Upper lobe of right lung (tissue), 1 donor: ENCODE data around the gene GDF15. TPM values are rescaled to one million over a fixed set of nuclear protein-coding genes. Genes with fewer than 3 reads are reported as not detected.

Experiments
- ATAC-seq: fragments of 200-7000 bp; cut with Tn5 transposase; one replicate; pipeline ENCODE4 v1.9.1; 2020; ENCODE audit warnings: mild to moderate bottlenecking, moderate library complexity
- DNase-seq: peaks from one replicate; pipeline ENCODE4 v3.0.0-alpha.2; 2020
- H3K27ac ChIP-seq: fragments of 200-600 bp; one replicate; pipeline ENCODE4 v1.8.0; 2022
- H3K27me3 ChIP-seq: fragments of 200-600 bp; one replicate; pipeline ENCODE4 v1.8.0; 2022; ENCODE audit warnings: mild to moderate bottlenecking
- H3K36me3 ChIP-seq: fragments of 200-600 bp; one replicate; pipeline ENCODE4 v1.8.0; 2022
- H3K4me1 ChIP-seq: fragments of 200-600 bp; one replicate; pipeline ENCODE4 v1.8.0; 2022
- H3K4me3 ChIP-seq: fragments of 200-600 bp; one replicate; pipeline ENCODE4 v1.8.0; 2022; ENCODE audit warnings: mild to moderate bottlenecking
- H3K9me3 ChIP-seq: fragments of 200-600 bp; one replicate; pipeline ENCODE4 v1.8.0; 2022
- intact Hi-C: fragments of 100-400 bp; cut with DNase I; formaldehyde crosslinking; loops from one replicate; pipeline ENCODE4 v1.11.0; 2022
- total RNA-seq: library from RNA; stranded (reverse); fragmentation: NEBNext Ultra II Directional; extraction: Animal tissue kit (Norgen Biotek cat#: 25700); gene quantifications from one replicate; pipeline ENCODE4 v1.2.1, GENCODE V29; 2021
- TF ChIP-seq, protein P1 (sequence below): fragments of 200-600 bp; IDR thresholded peaks from one replicate; pipeline ENCODE4 v1.8.0; 2022; ENCODE audit warnings: antibody characterized with exemption
- donor health status: DM: no; HTN: yes; CAD: no; lungs with severe emphysema.

GDF15 gene
- total RNA-seq, 1 donor from 2014 or later, result 105 TPM

DNA sequence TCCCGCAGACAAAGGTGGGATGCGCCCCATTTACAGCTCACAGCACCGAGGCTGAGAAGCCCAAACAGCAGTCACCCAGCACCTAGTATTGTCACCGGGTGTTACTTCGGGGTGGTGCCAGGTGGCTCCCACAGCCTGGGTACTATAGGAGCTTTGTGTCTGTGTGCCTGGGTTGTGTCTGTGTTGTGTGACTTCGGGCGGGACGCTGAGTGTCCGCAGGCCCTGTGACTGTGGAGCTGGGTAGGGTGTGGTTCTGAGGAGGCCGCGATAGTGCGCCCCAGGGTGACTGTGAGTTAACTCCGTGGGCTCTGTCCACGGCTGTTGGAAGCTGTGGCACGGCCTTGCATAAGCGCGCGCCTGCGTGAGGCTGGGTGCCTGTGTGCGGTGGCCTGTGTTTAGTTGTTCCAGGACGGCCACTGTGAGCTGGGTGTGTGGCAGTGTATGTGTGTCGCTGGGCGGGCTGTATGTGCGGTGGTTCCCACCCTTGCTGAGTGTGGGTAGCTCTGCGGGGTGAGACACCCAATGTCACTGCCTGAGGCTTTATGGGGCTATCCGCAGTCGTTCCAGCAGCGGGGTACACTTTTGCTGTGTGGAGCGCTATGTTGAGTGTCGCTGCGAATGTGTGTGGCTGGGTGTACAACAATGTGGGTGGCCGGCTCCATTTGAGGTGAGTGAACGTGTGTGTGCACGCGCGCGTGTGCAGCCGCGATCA lies 32.7 kb downstream of the GDF15 start:
- H3K27ac ChIP-seq, result peak overlapping the region; percentile 92
- H3K4me1 ChIP-seq, result peaks cover 61% of the 10 kb centered on the region
- H3K36me3 ChIP-seq, result no peaks in the 10 kb centered on the region
- DNase-seq (peak; percentile 82), ATAC-seq (peak; percentile 7)
- no peaks in the 10 kb centered on the region for H3K27me3 ChIP-seq
- TF ChIP-seq, protein P1, sequence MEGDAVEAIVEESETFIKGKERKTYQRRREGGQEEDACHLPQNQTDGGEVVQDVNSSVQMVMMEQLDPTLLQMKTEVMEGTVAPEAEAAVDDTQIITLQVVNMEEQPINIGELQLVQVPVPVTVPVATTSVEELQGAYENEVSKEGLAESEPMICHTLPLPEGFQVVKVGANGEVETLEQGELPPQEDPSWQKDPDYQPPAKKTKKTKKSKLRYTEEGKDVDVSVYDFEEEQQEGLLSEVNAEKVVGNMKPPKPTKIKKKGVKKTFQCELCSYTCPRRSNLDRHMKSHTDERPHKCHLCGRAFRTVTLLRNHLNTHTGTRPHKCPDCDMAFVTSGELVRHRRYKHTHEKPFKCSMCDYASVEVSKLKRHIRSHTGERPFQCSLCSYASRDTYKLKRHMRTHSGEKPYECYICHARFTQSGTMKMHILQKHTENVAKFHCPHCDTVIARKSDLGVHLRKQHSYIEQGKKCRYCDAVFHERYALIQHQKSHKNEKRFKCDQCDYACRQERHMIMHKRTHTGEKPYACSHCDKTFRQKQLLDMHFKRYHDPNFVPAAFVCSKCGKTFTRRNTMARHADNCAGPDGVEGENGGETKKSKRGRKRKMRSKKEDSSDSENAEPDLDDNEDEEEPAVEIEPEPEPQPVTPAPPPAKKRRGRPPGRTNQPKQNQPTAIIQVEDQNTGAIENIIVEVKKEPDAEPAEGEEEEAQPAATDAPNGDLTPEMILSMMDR, result no peak
- intact Hi-C loops, result no loop called here
- peak overlapping the region; percentile 72 for H3K4me3 ChIP-seq
- no peaks in the 10 kb centered on the region for H3K9me3 ChIP-seq

DNA sequence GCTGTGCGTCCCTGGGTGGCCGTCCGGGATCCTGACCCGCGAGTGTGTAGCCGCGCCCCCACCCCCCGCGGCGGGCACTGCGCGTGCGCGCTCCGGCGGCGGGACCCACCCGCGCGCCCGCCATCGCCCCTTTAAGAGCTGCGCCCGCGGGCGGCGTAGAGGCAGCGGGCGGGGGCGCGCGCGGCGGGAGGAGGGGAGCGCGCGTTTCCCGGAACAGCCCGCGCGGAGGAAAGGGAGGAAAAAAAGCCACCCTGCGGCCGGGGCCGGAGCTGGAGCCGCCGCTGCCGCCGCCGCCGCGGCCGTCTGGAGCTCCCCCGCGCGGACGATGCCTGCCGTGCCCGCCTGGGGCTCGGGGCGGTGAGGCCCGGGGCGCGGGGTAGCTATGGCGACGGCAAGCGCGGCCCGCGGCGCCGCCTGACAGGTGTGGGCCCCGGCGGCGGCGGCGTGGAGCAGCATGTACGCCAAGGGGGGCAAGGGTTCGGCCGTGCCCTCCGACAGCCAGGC lies 33.3 kb downstream of the GDF15 start, which contains the start of gene SSBP4:
SSBP4 (plus strand) TSS at position 204 of the 504 bp plus-strand sequence; CDS start at position 455, 251 bp downstream.
- Histone ChIP-seq H3K27me3 (no peaks in the 10 kb centered on the region), H3K36me3 (no peaks in the 10 kb centered on the region), H3K27ac (peak within 1 kb of the TSS; percentile 92), H3K9me3 (no peaks in the 10 kb centered on the region), H3K4me3 (peak within 1 kb of the TSS; percentile 72), H3K4me1 (peaks cover 59% of the 10 kb centered on the region)
- ATAC-seq (peak; percentile 61), DNase-seq (peak; percentile 86)
- TF ChIP-seq, protein P1, result peak; percentile 29
- intact Hi-C loops, result no loop called here

DNA sequence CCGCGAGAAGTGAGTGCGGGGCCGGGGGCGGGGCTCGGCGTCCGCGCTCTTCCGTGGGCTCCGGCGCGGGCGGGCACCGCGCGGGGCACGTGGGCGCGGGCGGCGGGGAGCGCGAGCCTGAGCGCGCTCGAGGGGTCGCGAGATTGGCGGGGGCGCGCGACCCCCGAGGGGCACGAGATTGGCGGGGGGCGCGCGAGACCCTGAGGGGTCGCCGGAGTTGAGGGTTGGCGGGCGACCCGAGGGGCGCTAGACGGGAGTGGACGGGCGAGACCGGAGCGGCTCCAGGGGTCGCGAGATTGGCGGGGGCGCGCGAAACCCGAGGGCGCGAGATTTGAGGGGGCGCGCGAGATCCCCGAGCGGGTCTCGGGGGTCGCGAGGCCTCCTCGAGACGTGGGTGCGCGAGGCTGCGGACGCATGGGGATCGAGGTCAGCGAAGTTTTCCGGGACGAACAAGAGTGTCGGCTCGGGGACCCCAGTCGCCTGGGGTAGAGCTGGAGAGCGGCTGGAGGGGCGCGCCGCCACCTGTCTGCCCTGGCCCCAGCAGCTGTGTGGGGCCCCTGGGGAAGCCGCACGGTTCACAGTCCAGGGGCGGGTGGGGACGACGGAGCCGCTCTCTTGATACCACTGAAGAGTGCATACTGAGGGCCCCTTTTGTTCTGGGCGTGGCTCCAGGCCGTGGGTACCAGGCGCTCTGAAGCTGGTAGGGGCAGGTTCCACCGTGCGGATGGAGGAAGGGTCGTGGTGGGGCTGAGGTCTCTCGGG lies 33.9 kb downstream of the GDF15 start:
- no peaks in the 10 kb centered on the region for H3K27me3 ChIP-seq
- TF ChIP-seq, protein P1, result no peak
- H3K36me3 ChIP-seq, result no peaks in the 10 kb centered on the region
- H3K27ac ChIP-seq, result peak overlapping the region; percentile 92
- H3K9me3 ChIP-seq, result no peaks in the 10 kb centered on the region
- DNase-seq (peak; percentile 75), ATAC-seq (no peak)
- peaks cover 53% of the 10 kb centered on the region for H3K4me1 ChIP-seq
- peak overlapping the region; percentile 72 for H3K4me3 ChIP-seq
- intact Hi-C loops, result no loop called here

DNA sequence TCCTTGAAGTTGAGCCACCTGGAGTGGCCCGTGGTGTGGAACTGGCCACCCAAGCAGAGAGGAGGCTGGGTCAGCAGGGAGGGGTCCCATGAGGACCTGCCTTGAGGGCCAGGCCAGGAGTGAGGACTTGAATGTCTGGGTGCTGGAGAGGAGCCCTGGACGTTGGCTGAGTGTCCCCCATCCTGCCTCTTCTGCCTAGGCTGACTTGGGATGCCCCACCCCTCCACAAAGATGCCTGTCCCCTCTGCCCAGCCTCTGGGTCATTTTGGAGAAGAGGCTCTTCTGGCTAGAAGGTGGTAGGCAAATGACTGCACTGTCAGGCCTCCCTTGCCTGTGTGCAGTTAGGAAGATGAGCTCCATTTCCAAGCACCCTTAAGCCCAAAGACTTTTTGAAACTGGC lies 35.0 kb downstream of the GDF15 start:
- ATAC-seq (no peak), DNase-seq (no peak)
- TF ChIP-seq, protein P1, result no peak
- H3K27me3 ChIP-seq, result no peaks in the 10 kb centered on the region
- H3K27ac ChIP-seq, result no peak overlapping the region
- H3K36me3 ChIP-seq, result no peaks in the 10 kb centered on the region
- H3K9me3 ChIP-seq, result no peaks in the 10 kb centered on the region
- intact Hi-C loops, result no loop called here
- peaks cover 48% of the 10 kb centered on the region for H3K4me1 ChIP-seq
- H3K4me3 ChIP-seq, result peak overlapping the region; percentile 72

DNA sequence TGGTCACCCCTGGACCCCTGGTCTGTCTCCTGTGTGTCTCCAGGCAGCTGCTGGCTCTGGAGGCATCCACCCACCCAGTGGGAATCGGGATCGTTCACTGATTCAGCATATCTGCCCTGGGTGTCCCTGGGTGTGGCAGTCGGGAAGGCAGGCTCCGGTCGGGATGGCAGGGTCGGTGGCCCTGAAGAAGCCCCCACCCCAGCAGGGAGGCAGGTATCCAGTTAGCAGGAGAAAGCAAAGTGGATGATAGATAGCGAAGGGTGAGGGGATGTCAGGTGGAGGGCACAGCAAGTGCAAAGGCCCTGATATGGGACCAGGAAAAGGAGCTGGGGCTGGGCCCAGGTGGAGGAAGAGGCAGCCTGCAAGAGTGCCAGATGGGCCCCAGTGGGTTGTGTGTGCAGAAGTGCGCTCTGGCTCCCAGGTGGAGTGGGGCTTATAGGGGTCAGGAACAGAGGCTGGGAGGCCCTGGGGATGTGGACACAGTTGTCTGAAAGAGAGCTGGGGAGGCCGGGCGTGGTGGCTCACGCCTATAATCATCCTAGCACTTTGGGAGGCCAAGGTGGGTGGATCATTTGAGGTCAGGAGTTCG lies 35.5 kb downstream of the GDF15 start:
- TF ChIP-seq, protein P1, result no peak
- Histone ChIP-seq H3K36me3 (no peaks in the 10 kb centered on the region), H3K4me3 (no peak overlapping the region), H3K9me3 (no peaks in the 10 kb centered on the region), H3K27me3 (no peaks in the 10 kb centered on the region), H3K27ac (no peak overlapping the region), H3K4me1 (peaks cover 47% of the 10 kb centered on the region)
- intact Hi-C loops, result no loop called here
- ATAC-seq (no peak), DNase-seq (no peak)
